Caco-2 (cell line): ENCODE measurements around the gene SEC61B. TPM values are rescaled to one million over a fixed set of nuclear protein-coding genes. Genes with fewer than 3 reads are reported as not detected.

ENCODE experiments used
- BruUV-seq: library from RNA; stranded (reverse); fragments of 400-500 nt; replicated peaks from 2 replicates; lab custom pipeline; 2021; lab: Mats Ljungman, UMichigan
- CTCF ChIA-PET: fragments of 300-600 bp; sonication (Branson Sonifier 250); formaldehyde crosslinking; loops from one replicate; lab custom pipeline; 2022; ENCODE audit warnings: antibody characterized with exemption; lab: Charles Lee
- POLR2A ChIA-PET: fragments of 300-600 bp; sonication (Branson Sonifier 250); formaldehyde crosslinking; loops from one replicate; lab custom pipeline; 2022; ENCODE audit warnings: antibody characterized with exemption; lab: Charles Lee
- DNase-seq, 2 experiments: peaks; one replicate each; pipeline versions ENCODE4 v3.0.0 to v3.0.0-alpha.2; 2020 to 2022
- H3K27me3 ChIP-seq: replicated peaks from 2 replicates; pipeline ENCODE4 v1.6.0; 2011; ENCODE audit warnings: low read length; ENCODE audit not compliant: control insufficient read depth, insufficient read depth
- H3K36me3 ChIP-seq: 2 replicates; pipeline ENCODE4 v1.5.1; 2011; ENCODE audit warnings: low read length; ENCODE audit not compliant: control insufficient read depth, insufficient read depth
- H3K4me1 ChIP-seq: fragments of 250-450 bp; sonication (Bioruptor Pico); 2 replicates; pipeline ENCODE4 v1.5.1; 2020; ENCODE audit warnings: mild to moderate bottlenecking
- H3K4me3 ChIP-seq: 2 replicates; pipeline ENCODE4 v1.5.1; 2011; ENCODE audit warnings: low read depth, mild to moderate bottlenecking, control low read depth, low read length
- H3K9me3 ChIP-seq: fragments of 250-450 bp; sonication (Bioruptor Pico); 2 replicates; pipeline ENCODE4 v1.5.1; 2020; ENCODE audit warnings: mild to moderate bottlenecking, moderate library complexity
- H3K27ac Mint-ChIP-seq: one replicate; pipeline ENCODE4 v1.8.0; 2022; ENCODE audit warnings: mixed read lengths; ENCODE audit not compliant: unreplicated experiment
- H3K27me3 Mint-ChIP-seq: one replicate; pipeline ENCODE4 v1.8.0; 2022; ENCODE audit warnings: mixed read lengths; ENCODE audit not compliant: insufficient read depth, unreplicated experiment
- H3K36me3 Mint-ChIP-seq: one replicate; pipeline ENCODE4 v1.8.0; 2022; ENCODE audit warnings: mild to moderate bottlenecking, mixed read lengths; ENCODE audit not compliant: insufficient read depth, unreplicated experiment
- H3K4me1 Mint-ChIP-seq: one replicate; pipeline ENCODE4 v1.8.0; 2022; ENCODE audit warnings: low read depth, mixed read lengths; ENCODE audit not compliant: unreplicated experiment
- H3K4me3 Mint-ChIP-seq: one replicate; pipeline ENCODE4 v1.8.0; 2022; ENCODE audit warnings: mild to moderate bottlenecking, moderate library complexity, mixed read lengths; ENCODE audit not compliant: unreplicated experiment
- H3K9me3 Mint-ChIP-seq: one replicate; pipeline ENCODE4 v1.8.0; 2022; ENCODE audit warnings: mixed read lengths; ENCODE audit not compliant: unreplicated experiment
- intact Hi-C: fragments of 100-400 bp; cut with micrococcal nuclease; formaldehyde crosslinking; loops from one replicate; pipeline ENCODE4 v1.10.0; 2022; ENCODE audit not compliant: unreplicated experiment
- total RNA-seq: library from RNA; stranded (reverse); gene quantifications from 2 replicates; pipeline ENCODE4 v1.2.3, GENCODE V29; 2022
- TF ChIP-seq, protein P1 (sequence below), 2 experiments: fragments of 200-600 bp in 1 of 2; IDR thresholded peaks; 1 replicate in 1 of 2; 2 replicates in 1 of 2; pipeline versions ENCODE4 v1.5.1 to v1.8.0; 2011 to 2022; ENCODE audit warnings: antibody characterized with exemption in 1 of 2, control low read depth in 1 of 2, inconsistent platforms in 1 of 2, low read depth in 1 of 2, low read length in 1 of 2, mild to moderate bottlenecking in 1 of 2, moderate library complexity in 1 of 2; ENCODE audit not compliant: insufficient read depth in 1 of 2, severe bottlenecking in 1 of 2, unreplicated experiment in 1 of 2

SEC61B gene
- total RNA-seq, 1 experiment from 2014 or later, result 170 TPM

DNA sequence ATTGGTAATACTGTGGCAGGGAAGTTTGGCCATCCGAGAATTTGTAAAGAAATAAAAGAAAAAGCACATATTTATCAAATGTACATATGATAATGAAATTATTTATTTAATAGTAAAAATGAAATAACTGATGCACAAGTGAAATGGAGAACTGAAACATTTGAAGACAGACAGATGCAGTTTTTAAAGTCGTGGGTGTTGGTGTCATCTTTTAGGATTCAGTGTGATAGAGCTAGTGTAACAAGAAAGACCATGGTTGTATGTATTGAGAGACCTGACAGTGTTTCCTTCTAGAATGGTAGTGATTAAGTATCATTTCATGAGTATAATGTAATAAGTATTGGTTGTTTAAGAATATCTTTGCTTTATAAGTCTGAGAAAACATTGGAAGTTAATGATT lies 2.4 kb downstream of the SEC61B start:
- no peak overlapping the region for H3K4me3 ChIP-seq
- H3K9me3 ChIP-seq, result no peaks in the 10 kb centered on the region
- TF ChIP-seq, protein P1, sequence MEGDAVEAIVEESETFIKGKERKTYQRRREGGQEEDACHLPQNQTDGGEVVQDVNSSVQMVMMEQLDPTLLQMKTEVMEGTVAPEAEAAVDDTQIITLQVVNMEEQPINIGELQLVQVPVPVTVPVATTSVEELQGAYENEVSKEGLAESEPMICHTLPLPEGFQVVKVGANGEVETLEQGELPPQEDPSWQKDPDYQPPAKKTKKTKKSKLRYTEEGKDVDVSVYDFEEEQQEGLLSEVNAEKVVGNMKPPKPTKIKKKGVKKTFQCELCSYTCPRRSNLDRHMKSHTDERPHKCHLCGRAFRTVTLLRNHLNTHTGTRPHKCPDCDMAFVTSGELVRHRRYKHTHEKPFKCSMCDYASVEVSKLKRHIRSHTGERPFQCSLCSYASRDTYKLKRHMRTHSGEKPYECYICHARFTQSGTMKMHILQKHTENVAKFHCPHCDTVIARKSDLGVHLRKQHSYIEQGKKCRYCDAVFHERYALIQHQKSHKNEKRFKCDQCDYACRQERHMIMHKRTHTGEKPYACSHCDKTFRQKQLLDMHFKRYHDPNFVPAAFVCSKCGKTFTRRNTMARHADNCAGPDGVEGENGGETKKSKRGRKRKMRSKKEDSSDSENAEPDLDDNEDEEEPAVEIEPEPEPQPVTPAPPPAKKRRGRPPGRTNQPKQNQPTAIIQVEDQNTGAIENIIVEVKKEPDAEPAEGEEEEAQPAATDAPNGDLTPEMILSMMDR (IDR thresholded peaks at IDR 0.05; ENCODE audit: insufficient read depth in 1 of 2, low read depth in 1 of 2, low read length in 1 of 2, severe bottlenecking in 1 of 2, unreplicated experiment in 1 of 2), result no peak
- H3K36me3 ChIP-seq, result no peaks in the 10 kb centered on the region
- Mint-ChIP-seq H3K4me3 (no peak overlapping the region), H3K9me3 (no peaks in the 10 kb centered on the region), H3K36me3 (peaks cover 50% of the 10 kb centered on the region), H3K27ac (no peak overlapping the region), H3K4me1 (peaks cover 21% of the 10 kb centered on the region), H3K27me3 (no peaks in the 10 kb centered on the region)
- ChIA-PET CTCF (no interaction called here), POLR2A (no interaction called here)
- no peaks in the 10 kb centered on the region for H3K4me1 ChIP-seq
- no peaks in the 10 kb centered on the region for H3K27me3 ChIP-seq
- no TSS peak for BruUV-seq
- intact Hi-C loops, result loop anchor here (5.0 kb wide), 3 partner anchors 42 to 598 kb away; partner anchors contain the start of gene NR4A3
- no peak for DNase-seq

DNA sequence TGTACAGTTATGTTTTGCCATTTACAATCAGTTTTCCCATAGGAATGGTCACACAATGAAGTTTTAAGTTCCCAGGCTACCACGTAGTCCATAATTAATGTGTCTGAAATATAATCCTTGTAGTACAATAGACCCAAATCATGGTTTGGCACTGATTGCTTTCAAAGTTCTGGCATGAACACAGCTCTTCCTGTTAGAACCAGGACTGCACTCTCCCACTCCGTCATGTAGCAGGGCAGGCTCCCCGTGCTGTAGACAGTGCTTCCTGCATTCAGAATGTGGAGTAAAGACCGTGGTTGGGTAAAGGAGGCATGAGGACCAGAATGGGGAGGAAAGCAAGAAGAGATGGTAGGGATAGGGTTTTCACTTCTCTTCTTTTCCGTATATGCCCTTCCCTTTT lies 4.0 kb downstream of the SEC61B start:
- BruUV-seq, result no TSS peak
- no peaks in the 10 kb centered on the region for H3K9me3 ChIP-seq
- H3K4me1 Mint-ChIP-seq, result peaks cover 15% of the 10 kb centered on the region
- no peak for DNase-seq
- H3K27me3 ChIP-seq, result no peaks in the 10 kb centered on the region
- ChIA-PET POLR2A (no interaction called here), CTCF (no interaction called here)
- no peaks in the 10 kb centered on the region for H3K36me3 ChIP-seq
- no peaks in the 10 kb centered on the region for H3K4me1 ChIP-seq
- TF ChIP-seq, protein P1 (IDR thresholded peaks at IDR 0.05; ENCODE audit: insufficient read depth in 1 of 2, low read depth in 1 of 2, low read length in 1 of 2, severe bottlenecking in 1 of 2, unreplicated experiment in 1 of 2), result no peak
- H3K36me3 Mint-ChIP-seq, result peaks cover 50% of the 10 kb centered on the region
- no peak overlapping the region for H3K27ac Mint-ChIP-seq
- H3K4me3 ChIP-seq, result no peak overlapping the region
- no peaks in the 10 kb centered on the region for H3K27me3 Mint-ChIP-seq
- intact Hi-C loops, result no loop called here
- no peaks in the 10 kb centered on the region for H3K9me3 Mint-ChIP-seq
- no peak overlapping the region for H3K4me3 Mint-ChIP-seq

DNA sequence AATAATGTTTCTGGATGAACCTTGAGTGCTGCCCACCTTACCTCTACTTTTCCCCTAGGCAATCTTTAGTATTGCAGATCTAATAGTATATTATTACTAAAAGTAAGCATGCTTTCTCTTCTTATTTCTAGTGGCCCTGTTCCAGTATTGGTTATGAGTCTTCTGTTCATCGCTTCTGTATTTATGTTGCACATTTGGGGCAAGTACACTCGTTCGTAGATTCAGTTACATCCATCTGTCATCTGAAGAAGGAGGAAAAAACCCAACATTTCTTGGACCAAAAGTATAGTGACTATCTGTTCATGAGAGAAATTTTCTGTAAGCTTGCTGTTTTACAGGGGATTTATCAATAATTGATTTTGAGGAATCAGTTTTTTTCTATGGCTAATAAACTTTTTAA lies 8.1 kb downstream of the SEC61B start:
- H3K9me3 ChIP-seq, result no peaks in the 10 kb centered on the region
- no peak overlapping the region for H3K27ac Mint-ChIP-seq
- intact Hi-C loops, result no loop called here
- H3K27me3 Mint-ChIP-seq, result no peaks in the 10 kb centered on the region
- H3K27me3 ChIP-seq, result no peaks in the 10 kb centered on the region
- H3K36me3 ChIP-seq, result no peaks in the 10 kb centered on the region
- no peak overlapping the region for H3K4me3 Mint-ChIP-seq
- ChIA-PET CTCF (no interaction called here), POLR2A (no interaction called here)
- no peak overlapping the region for H3K4me3 ChIP-seq
- no TSS peak for BruUV-seq
- DNase-seq, result no peak
- H3K4me1 ChIP-seq, result no peaks in the 10 kb centered on the region
- H3K36me3 Mint-ChIP-seq, result peaks cover 41% of the 10 kb centered on the region
- H3K9me3 Mint-ChIP-seq, result no peaks in the 10 kb centered on the region
- no peaks in the 10 kb centered on the region for H3K4me1 Mint-ChIP-seq
- TF ChIP-seq, protein P1 (IDR thresholded peaks at IDR 0.05; ENCODE audit: insufficient read depth in 1 of 2, low read depth in 1 of 2, low read length in 1 of 2, severe bottlenecking in 1 of 2, unreplicated experiment in 1 of 2), result no peak
